WTC11 (cell line): Measurements from ENCODE around the gene OR10A7.

ENCODE experiments used
- AR ChIP-seq: fragments of 250-450 bp; sonication (Bioruptor Pico); IDR thresholded peaks from 2 replicates; pipeline ENCODE4 v1.9.0; 2021; ENCODE audit warnings: mild to moderate bottlenecking
- ARID4B ChIP-seq: sonication (generic); formaldehyde crosslinking; IDR thresholded peaks from 2 replicates; pipeline ENCODE4 v1.8.0; 2023; ENCODE audit warnings: missing genetic modification reagents, mild to moderate bottlenecking, borderline replicate concordance
- CTCF ChIP-seq: fragments of 200-600 bp; IDR thresholded peaks from 2 replicates; pipeline ENCODE4 v1.8.0; 2022; ENCODE audit warnings: antibody characterized with exemption
- HMGXB4 ChIP-seq: sonication (generic); formaldehyde crosslinking; IDR thresholded peaks from 2 replicates; pipeline ENCODE4 v1.8.1; 2023; ENCODE audit warnings: mild to moderate bottlenecking, moderate library complexity, missing genetic modification reagents
- IRF2 ChIP-seq: sonication (generic); formaldehyde crosslinking; IDR thresholded peaks from 2 replicates; pipeline ENCODE4 v1.8.0; 2022; ENCODE audit warnings: low read depth, missing genetic modification reagents, borderline replicate concordance
- JUN ChIP-seq: sonication (generic); formaldehyde crosslinking; IDR thresholded peaks from 2 replicates; pipeline ENCODE4 v1.8.0; 2023; ENCODE audit warnings: mild to moderate bottlenecking, missing genetic modification reagents
- TCF7 ChIP-seq: sonication (generic); formaldehyde crosslinking; IDR thresholded peaks from 2 replicates; pipeline ENCODE4 v1.8.0; 2022; ENCODE audit warnings: mild to moderate bottlenecking, low read depth, missing genetic modification reagents, moderate library complexity

GRCh38 chr12:55171445-55171844 lies 49.4 kb upstream of the OR10A7 start:
- TF ChIP-seq AR, result no peak
- TF ChIP-seq JUN (CRISPR knock-in tag), result no peak
- no peak for TF ChIP-seq IRF2
- no peak for TF ChIP-seq TCF7
- TF ChIP-seq CTCF, result no peak
- no peak for TF ChIP-seq HMGXB4 (CRISPR knock-in tag)
- no peak for TF ChIP-seq ARID4B (CRISPR knock-in tag)
